HG02943 (cell line): ENCODE results near the gene ARID1B.

Source experiments
- ATAC-seq: cut with Tn5 transposase; IDR thresholded peaks from one replicate; pipeline ENCODE4 v1.9.1; 2021; ENCODE audit warnings: mild to moderate bottlenecking, low read depth, moderate library complexity; ENCODE audit not compliant: unreplicated experiment

Gene ARID1B

GRCh38 chr6:156875062-156875461 is 97.9 kb downstream of the ARID1B start:
- ATAC-seq, result no peak

- no peak for ATAC-seq
These were observed 99.1 kb downstream of the ARID1B start for GRCh38 chr6:156876302-156876701.

DNA sequence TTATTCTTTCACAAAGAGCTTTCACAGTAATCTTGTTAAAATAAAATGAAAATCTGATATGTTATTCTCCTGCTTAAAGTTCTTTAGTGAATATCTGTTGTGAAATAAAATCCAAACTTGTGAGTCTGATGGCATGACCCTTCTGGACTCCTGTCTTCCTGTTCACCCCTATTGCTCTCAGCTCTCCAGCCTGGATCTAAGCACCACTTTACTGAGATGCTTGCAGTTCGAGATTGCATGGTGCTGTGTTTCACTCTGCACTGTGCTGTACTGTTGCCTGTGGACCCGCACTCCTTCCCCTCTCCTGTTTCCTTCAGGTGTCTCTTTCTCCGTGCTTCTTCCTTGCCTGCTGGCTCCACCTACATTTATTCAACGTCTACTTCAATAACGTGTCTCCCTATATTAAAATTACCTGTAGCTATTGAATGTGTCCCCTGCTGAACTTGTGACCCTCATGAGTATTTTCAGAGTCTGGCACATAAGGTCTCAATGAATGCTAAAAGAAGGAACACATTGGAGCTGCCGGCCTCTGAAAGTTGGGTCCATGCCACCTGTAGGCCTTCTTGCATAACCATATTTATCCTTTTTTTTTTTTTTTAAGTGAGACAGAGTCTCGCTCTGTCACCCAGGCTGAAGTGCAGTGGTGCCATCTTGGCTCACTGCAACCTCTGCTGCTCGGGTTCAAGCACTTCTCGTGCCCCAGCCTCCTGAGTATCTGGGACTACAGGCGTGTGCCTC is 100.1 kb downstream of the ARID1B start:
- no peak for ATAC-seq

DNA sequence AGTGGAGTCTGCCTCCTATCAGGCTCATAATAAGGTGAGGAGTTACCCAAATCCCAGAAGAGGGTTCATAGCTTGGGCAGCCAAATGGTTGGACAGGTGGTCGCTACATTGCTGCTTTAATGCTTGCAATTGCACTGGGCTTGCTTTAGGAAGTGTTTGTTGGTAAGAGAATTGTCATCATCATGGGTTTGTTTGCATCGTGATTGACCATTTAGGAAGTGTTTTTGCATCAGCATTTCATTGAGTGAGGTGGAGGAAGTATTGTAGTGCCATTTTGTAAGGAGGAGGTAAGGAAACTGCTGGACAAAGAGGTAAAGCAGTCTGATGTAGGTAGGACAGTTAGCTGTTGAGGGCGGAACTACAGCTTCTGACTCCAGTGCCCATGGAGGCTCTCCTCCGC is 101.5 kb downstream of the ARID1B start:
- no peak for ATAC-seq

DNA sequence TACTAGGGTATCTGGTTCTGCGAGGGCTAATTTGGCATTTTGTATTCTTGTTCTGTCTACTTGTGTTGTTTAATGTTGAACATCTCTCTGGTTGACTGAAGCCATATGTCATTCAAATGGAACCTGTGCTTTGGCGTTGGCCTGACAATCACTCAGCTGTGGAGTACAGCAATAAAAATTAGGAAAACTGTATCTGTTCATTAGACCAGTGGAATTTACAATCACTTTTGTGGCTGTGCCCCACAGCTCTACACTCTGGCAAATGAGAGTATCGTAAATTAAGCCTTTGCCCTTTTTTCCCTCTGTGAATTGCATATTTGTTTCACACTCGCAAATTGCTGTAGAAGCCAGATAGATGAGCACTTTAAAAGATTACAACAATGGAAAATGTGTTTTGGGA is 102.0 kb downstream of the ARID1B start:
- ATAC-seq, result no peak

- no peak for ATAC-seq
These were observed 102.4 kb downstream of the ARID1B start for GRCh38 chr6:156879591-156879990.

GRCh38 chr6:156880913-156881312 is 103.7 kb downstream of the ARID1B start:
- no peak for ATAC-seq

GRCh38 chr6:156881687-156882629 is 104.8 kb downstream of the ARID1B start:
- no peak for ATAC-seq

- no peak for ATAC-seq
These were observed 106.5 kb downstream of the ARID1B start for GRCh38 chr6:156883497-156884252.

- ATAC-seq, result no peak
These were observed 107.1 kb downstream of the ARID1B start for GRCh38 chr6:156884306-156884705.

DNA sequence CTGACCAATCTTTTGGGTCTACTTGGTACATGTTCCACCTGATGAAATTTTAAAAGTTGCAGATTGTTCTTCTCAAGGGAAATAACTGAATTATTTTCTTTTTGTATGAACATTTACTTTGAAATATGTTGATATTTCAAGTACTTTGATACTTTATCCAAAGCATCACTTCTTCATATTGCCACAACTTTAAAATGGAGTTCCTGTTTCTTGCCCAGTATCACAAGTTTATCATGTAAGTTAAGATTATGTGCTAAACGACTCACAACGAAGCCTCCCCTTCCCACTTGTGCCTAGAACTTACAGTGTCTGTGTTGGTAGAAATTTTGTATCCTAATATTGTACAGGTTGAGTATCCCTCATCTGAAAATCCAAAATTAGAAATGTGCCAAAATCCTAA is 108.4 kb downstream of the ARID1B start:
- no peak for ATAC-seq

DNA sequence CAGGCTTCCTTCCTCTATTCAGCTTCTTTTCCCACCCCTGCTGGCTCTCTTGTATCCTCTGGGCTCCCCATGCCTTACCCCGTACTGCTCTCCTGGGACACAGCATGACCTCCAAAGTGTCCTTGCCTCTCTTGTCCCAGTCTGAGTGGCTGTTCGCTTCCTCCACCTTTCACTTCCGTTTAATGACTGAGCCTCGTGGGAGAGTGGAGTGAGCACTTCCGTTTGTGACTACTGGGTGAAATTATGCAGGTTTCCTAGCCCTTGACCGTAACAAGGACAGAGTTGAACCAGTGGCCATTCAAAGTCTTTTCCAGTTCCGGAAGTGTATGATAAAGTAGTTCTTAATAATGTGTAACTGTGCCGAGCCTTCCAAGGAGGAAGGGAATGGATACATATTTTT is 109.2 kb downstream of the ARID1B start:
- no peak for ATAC-seq

DNA sequence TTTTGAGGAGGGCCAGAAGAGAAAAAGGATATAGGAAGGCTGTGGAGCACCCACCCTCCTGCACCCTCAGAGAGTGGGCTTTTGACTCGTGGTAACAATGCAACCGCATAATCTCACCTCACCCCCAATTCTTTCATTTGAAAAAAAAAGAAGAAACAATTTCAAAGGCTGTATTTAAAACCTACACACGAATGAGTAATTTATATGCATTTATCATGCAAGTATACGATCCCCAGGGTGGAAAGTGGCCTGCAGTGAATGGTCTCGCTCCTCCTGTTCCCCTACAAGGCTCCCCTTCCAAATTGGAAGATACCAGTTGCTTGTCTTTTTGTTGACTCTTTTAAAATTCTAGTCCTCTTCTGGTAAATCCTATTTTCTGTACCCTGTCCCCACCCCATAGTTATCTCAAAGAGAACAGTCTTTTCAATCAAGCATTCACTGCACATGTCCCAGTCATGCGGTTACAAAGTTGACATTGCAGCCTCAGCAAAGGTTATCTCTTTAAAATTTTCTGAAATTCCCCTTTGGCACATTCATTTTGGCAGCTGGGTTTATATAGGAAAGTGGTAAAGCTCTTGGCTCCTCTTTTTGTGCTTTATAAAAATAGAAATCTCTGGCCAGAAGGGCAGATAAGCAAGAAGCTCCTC is 110.6 kb downstream of the ARID1B start:
- no peak for ATAC-seq

DNA sequence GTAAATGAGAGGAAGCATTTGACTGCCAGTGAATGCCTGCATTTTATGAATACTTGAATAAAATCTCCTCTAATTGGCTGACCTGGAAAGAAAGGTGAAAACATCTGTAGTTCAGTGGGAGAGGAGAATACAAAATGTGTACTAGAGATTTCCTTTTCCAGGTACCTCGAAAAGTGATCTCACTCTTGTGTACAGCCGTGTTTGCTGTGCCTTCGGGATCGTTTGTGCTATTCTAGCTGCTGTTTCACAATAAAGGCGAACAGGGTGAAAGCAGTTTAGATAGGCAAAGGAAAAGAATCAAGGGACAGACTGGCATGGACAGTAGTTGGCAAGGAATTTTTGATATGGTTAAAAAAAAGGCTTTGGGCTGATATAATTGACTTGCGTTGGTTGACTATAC is 112.3 kb downstream of the ARID1B start:
- ATAC-seq, result no peak

DNA sequence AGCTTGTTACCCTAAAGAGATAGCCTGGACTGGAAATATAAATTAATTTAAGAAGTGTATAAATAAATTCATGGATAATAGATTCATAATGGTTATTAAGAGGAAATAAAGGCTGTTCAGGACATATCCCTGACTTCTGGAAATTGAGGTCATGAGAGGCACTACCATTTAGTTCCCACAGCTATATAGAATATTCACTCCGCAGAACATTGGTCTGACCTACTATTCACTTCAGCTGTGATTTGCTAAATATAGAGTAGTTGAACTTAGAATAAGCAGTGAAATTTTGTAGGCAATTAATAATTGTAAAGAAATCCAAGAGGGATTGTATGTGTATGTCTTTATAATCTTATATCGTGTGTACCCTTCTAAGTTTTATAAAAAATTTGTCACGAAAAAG is 112.8 kb downstream of the ARID1B start:
- ATAC-seq, result no peak

GRCh38 chr6:156890627-156891314 is 113.6 kb downstream of the ARID1B start:
- no peak for ATAC-seq

GRCh38 chr6:156897907-156898531 is 120.8 kb downstream of the ARID1B start:
- no peak for ATAC-seq

- no peak for ATAC-seq
These were observed 121.9 kb downstream of the ARID1B start for GRCh38 chr6:156899071-156899470.

- ATAC-seq, result no peak
These were observed 122.5 kb downstream of the ARID1B start for GRCh38 chr6:156899532-156900135.
